Heart left ventricle (tissue), 13 donors: ENCODE results near the gene ZNF491.

Experiments used
- CTCF ChIP-seq, 12 donors: fragments of 200-600 bp; sonication (generic) in 4 of 12; IDR thresholded peaks; one replicate each; pipeline versions ENCODE4 v1.5.0 to v1.8.0; 2018 to 2022; ENCODE audit warnings: antibody characterized with exemption in 12 of 12, mild to moderate bottlenecking in 5 of 12
- POLR2A ChIP-seq, 2 donors: fragments of 450-650 bp; IDR thresholded peaks; one replicate each; pipeline ENCODE4 v1.6.1; 2017; ENCODE audit warnings: antibody characterized with exemption in 2 of 2, mild to moderate bottlenecking in 2 of 2, moderate library complexity in 2 of 2
- donor health status: ischemic (EF 13 %, LVEDD 7.1; RV severe dilation, severe dysfunction).
- donor health status: DM: no; HTN: yes; CAD: no.
- donor health status: DM: no; HTN: no; CAD: no.
- donor health status: ischemic (EF 25% LVEDD 6.9; RV normal size, moderate dysfunction).
- donor health status: ischemic (EF 25% LVEDD 5.7; RV mildly dilated, moderate dysfunction).
- donor health status: ischemic (EF 35%, LVEDD 5.7; RV mildly dilated, moderate dysfunction).
- donor health status: nonischemic (EF 11% LVEDD 7.7; RV severe dilation, severe dysfunction).
- donor health status: DM: yes; HTN: yes; CAD: no.
- donor health status: PGD.
- donor health status: ischemic (EF 29% LVEDD 5.4; RV normal size, mild dysfunction).
- donor health status: nonischemic (EF 23%, LVEDD 6.1; RV moderate dilation, normal function).

GRCh38 chr19:11769995-11770394, 28.3 kb upstream of the ZNF491 start:
- TF ChIP-seq CTCF (IDR thresholded peaks at IDR 0.05) (no peak), POLR2A (IDR thresholded peaks at IDR 0.05) (no peak)
